Chondrocyte (in vitro differentiated cells): ENCODE data around the gene NAAA. TPM values are rescaled to one million over a fixed set of nuclear protein-coding genes. Genes with fewer than 3 reads are reported as not detected.
"Not testable (repeated sequence)": the region's sequence is repeated elsewhere in the genome, so short reads cannot be mapped to it uniquely, and the experiment has no call there.

Experiments
- DNase-seq: peaks from one replicate; pipeline ENCODE4 v3.0.0; 2021; ENCODE audit warnings: mixed read lengths, low spot score
- H3K27ac Mint-ChIP-seq: one replicate; pipeline ENCODE4 v1.8.0; 2021; ENCODE audit warnings: mild to moderate bottlenecking, moderate library complexity, mixed read lengths; ENCODE audit not compliant: unreplicated experiment
- H3K27me3 Mint-ChIP-seq: 2 replicates; pipeline ENCODE4 v1.8.0; 2021; ENCODE audit warnings: low read depth, mixed read lengths
- H3K36me3 Mint-ChIP-seq: 2 replicates; pipeline ENCODE4 v1.8.0; 2021; ENCODE audit warnings: low read depth, mixed read lengths
- H3K4me1 Mint-ChIP-seq: 2 replicates; pipeline ENCODE4 v1.8.0; 2021; ENCODE audit warnings: low read depth, mild to moderate bottlenecking, mixed read lengths
- H3K4me3 Mint-ChIP-seq: one replicate; pipeline ENCODE4 v1.8.0; 2021; ENCODE audit warnings: mild to moderate bottlenecking, moderate library complexity, mixed read lengths; ENCODE audit not compliant: unreplicated experiment
- H3K9me3 Mint-ChIP-seq: 2 replicates; pipeline ENCODE4 v1.8.0; 2021; ENCODE audit warnings: low read depth, mixed read lengths
- CTCF ChIP-seq: fragments of 200-600 bp; sonication (generic); IDR thresholded peaks from 2 replicates; pipeline ENCODE4 v1.5.0; 2021; ENCODE audit warnings: antibody characterized with exemption, mild to moderate bottlenecking, moderate library complexity
- total RNA-seq: library from RNA; stranded (reverse); gene quantifications from 3 replicates; pipeline ENCODE4 v1.2.1, GENCODE V29; 2021

NAAA gene
- total RNA-seq, 1 donor from 2014 or later = 18.3 TPM

DNA sequence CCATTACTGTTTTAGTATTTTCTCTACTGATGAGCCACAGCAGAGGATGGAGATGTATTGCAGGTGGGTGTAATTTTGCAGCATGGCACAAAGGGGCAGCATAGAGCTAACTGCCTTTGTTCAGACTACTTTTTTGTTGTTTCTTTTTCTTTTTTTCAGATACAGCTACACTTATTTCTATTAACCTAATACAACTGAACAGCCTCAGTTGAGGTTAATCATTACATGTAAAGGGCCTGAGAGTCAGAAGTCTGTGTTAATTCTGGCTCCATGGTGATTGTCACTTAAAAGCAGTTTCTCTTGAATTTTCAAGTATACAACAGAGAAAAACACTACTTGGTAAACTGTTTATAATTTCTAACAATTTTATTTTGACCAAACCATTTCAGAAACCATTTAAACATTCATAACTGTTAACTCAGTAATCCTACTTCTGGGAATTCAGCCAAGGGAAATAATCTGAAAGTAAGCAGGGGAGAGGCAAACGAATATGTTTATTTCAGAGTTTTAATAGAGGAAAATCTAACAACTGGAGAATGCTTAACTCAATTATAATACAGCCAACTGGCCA is 24.6 kb downstream of the NAAA start:
- TF ChIP-seq CTCF = peak; percentile 87
- H3K4me1 Mint-ChIP-seq = peaks cover 8% of the 10 kb centered on the region
- H3K36me3 Mint-ChIP-seq = peaks cover 13% of the 10 kb centered on the region
- no peak overlapping the region for H3K4me3 Mint-ChIP-seq
- H3K27me3 Mint-ChIP-seq = no peaks in the 10 kb centered on the region
- peak overlapping the region; percentile 76 for H3K27ac Mint-ChIP-seq
- H3K9me3 Mint-ChIP-seq = no peaks in the 10 kb centered on the region
- no peak for DNase-seq

DNA sequence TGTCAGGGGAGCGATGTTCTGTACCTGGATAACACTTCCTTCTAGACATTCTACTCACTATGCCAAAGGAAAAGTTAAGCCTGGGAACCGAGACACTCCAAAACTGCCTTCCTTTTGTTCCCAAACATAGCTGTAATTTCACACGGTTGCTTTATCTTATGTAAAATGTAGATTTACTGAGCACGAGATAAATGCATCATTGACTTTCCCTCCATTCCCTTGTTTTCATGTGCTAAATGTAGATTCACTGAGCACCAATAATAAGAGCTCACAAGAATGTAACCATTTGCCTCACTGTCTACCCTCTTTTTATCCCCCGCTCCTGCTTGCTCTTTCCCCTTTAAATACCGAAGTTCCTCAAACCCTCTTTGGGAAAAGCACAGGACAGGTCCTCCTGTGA is 27.8 kb downstream of the NAAA start:
- DNase-seq = no peak
- H3K9me3 Mint-ChIP-seq = peaks cover 6% of the 10 kb centered on the region
- no peak for TF ChIP-seq CTCF
- H3K36me3 Mint-ChIP-seq = peaks cover 7% of the 10 kb centered on the region
- H3K4me3 Mint-ChIP-seq = no peak overlapping the region
- H3K27me3 Mint-ChIP-seq = no peaks in the 10 kb centered on the region
- H3K4me1 Mint-ChIP-seq = peaks cover 8% of the 10 kb centered on the region
- H3K27ac Mint-ChIP-seq = no peak overlapping the region

DNA sequence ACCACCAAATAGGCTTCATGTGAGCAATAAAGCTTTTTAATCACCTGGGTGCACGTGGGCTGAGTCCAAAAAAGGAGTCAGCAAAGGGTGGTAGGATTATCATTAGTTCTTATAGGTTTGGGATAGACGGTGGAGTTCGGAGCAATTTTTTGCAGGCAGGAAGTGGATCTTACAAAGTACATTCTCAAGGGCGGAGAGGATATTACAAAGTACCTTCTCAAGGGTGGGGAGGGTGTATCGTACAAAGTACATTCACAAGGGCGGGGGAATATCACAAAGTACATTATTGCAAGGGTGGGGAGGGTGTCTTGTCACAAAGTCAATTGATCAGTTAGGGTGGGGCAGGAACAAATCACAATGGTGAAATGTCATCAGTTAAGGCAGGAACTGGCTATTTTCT is 30.0 kb downstream of the NAAA start:
- not testable (repeated sequence) for H3K4me1 Mint-ChIP-seq, H3K9me3 Mint-ChIP-seq, H3K36me3 Mint-ChIP-seq, H3K27me3 Mint-ChIP-seq, H3K4me3 Mint-ChIP-seq, H3K27ac Mint-ChIP-seq, DNase-seq

- Mint-ChIP-seq H3K27me3 (no peaks in the 10 kb centered on the region), H3K9me3 (peaks cover 6% of the 10 kb centered on the region), H3K36me3 (peaks cover 7% of the 10 kb centered on the region), H3K4me3 (no peak overlapping the region), H3K4me1 (no peaks in the 10 kb centered on the region), H3K27ac (no peak overlapping the region)
- no peak for DNase-seq
- no peak for TF ChIP-seq CTCF
Observed at GRCh38 chr4:75909405-75909804, 31.4 kb downstream of the NAAA start.

DNA sequence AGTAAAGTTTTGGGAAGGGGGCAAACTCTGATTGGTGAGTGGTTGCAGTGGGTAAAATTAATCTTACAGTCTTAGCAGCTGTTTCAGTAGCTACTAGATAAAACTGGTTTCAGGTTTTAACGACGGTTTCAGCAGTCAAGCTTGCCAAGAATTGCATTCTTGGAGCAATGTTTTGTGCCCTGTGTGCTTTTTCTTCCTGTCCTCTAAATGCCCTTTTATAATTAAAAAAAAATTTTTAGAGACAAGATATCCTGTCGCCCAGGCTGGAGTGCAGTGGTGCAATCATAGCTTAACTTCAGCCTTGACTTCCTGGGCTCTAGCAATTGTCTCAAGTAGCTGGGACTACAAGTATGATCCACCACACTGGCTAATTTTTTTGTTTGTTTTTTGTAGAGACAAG is 32.3 kb downstream of the NAAA start:
- DNase-seq = no peak
- Mint-ChIP-seq H3K9me3 (peaks cover 6% of the 10 kb centered on the region), H3K27ac (no peak overlapping the region), H3K36me3 (peaks cover 7% of the 10 kb centered on the region), H3K4me1 (no peaks in the 10 kb centered on the region), H3K27me3 (no peaks in the 10 kb centered on the region), H3K4me3 (no peak overlapping the region)
- TF ChIP-seq CTCF = no peak

- no peak overlapping the region for H3K27ac Mint-ChIP-seq
- TF ChIP-seq CTCF = no peak
Observed at GRCh38 chr4:75907966-75908365, 32.8 kb downstream of the NAAA start.

More at GRCh38 chr4:75907966-75908365, 32.8 kb downstream of the NAAA start:
- H3K36me3 Mint-ChIP-seq = peaks cover 5% of the 10 kb centered on the region
- H3K4me1 Mint-ChIP-seq = no peaks in the 10 kb centered on the region
- H3K27me3 Mint-ChIP-seq = no peaks in the 10 kb centered on the region
- peaks cover 6% of the 10 kb centered on the region for H3K9me3 Mint-ChIP-seq
- no peak overlapping the region for H3K4me3 Mint-ChIP-seq
- DNase-seq = no peak
